Thyroid gland (tissue), 4 donors: Measurements from ENCODE around the gene PHACTR3. TPM values are rescaled to one million over a fixed set of nuclear protein-coding genes. Genes with fewer than 3 reads are reported as not detected.

Source experiments
- DNase-seq, 2 donors: peaks; one replicate each; pipeline ENCODE4 v3.0.0-alpha.2; 2019
- H3K27ac ChIP-seq, 3 donors: fragments of 200-600 bp; sonication (generic); 1 replicate in 2 of 3; 2 replicates in 1 of 3; pipeline ENCODE4 v1.5.1; 2016 to 2019; ENCODE audit warnings: mild to moderate bottlenecking in 1 of 3, moderate library complexity in 1 of 3
- H3K27me3 ChIP-seq: fragments of 200-600 bp; sonication (generic); one replicate; pipeline ENCODE4 v1.5.1; 2019
- H3K36me3 ChIP-seq, 2 donors: fragments of 200-600 bp; sonication (generic); one replicate each; pipeline ENCODE4 v1.5.1; 2016 to 2019
- H3K4me1 ChIP-seq, 2 donors: fragments of 200-600 bp; sonication (generic); one replicate each; pipeline ENCODE4 v1.5.1; 2017 to 2019
- H3K4me3 ChIP-seq, 3 donors: fragments of 200-600 bp; sonication (generic); replicated peaks in 1 of 3; 1 replicate in 2 of 3; 2 replicates in 1 of 3; pipeline ENCODE4 v1.5.1; 2016; ENCODE audit warnings: mild to moderate bottlenecking in 1 of 3
- H3K9me3 ChIP-seq: fragments of 200-600 bp; sonication (generic); one replicate; pipeline ENCODE4 v1.5.1; 2017
- POLR2A ChIP-seq, 2 donors: fragments of 450-650 bp; IDR thresholded peaks; one replicate each; pipeline ENCODE4 v1.6.1; 2017; ENCODE audit warnings: antibody characterized with exemption in 2 of 2, mild to moderate bottlenecking in 2 of 2, moderate library complexity in 1 of 2
- WGBS, 2 donors: methylation state at CpG; one replicate each; pipeline ENCODE4 v1.1.5; 2017; 5-methylcytosine and 5-hydroxymethylcytosine counted together
- intact Hi-C: fragments of 100-400 bp; cut with DNase I; formaldehyde crosslinking; loops from one replicate; pipeline ENCODE4 v1.15.1; 2023
- total RNA-seq, 4 donors: library from RNA; depleted of rRNA; stranded (reverse); fragments of >200 nt; gene quantifications; one replicate each; pipeline ENCODE4 v1.2.3, GENCODE V29; 2016
- TF ChIP-seq, protein P1 (sequence below), 6 experiments: fragments of 200-600 bp in 3 of 6; fragments of 450-650 bp in 3 of 6; sonication (generic) in 3 of 6; IDR thresholded peaks; one replicate each; pipeline ENCODE4 v1.5.1; 2016 to 2019; ENCODE audit warnings: antibody characterized with exemption in 6 of 6, mild to moderate bottlenecking in 2 of 6, inconsistent platforms in 1 of 6, moderate library complexity in 1 of 6

The PHACTR3 gene
- total RNA-seq, 4 donors from 2014 or later, result 2.4 TPM; not detected in 3

DNA sequence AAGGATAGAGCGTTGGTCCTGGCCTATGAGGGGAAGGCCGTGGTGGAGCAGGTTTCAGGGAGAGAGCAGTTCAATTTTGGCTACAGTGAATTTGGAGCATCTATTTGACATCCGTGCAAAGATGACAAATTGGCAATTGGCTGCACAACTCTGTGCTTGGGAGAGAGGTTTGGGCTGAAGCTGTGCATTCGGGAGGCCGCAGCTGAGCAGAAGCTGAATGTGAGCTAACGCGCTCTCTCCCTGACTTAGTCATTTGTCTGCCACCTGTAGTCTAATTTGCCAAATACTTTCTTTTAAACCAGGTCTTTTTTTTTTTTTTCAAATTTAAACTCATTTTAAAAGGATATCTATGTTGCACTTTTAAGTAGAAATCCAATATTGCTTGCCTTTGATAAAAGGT, 78.8 kb downstream of the PHACTR3 start:
- WGBS, 2 donors, result 92 to 93% methylated on average over 7 of the region's 7 CpGs
- intact Hi-C loops, result no loop called here
- H3K4me3 ChIP-seq, result no peak overlapping the region
- H3K27me3 ChIP-seq, result no peaks in the 10 kb centered on the region
- no peak for DNase-seq
- no peak for TF ChIP-seq POLR2A (IDR thresholded peaks at IDR 0.05)
- TF ChIP-seq, protein P1, sequence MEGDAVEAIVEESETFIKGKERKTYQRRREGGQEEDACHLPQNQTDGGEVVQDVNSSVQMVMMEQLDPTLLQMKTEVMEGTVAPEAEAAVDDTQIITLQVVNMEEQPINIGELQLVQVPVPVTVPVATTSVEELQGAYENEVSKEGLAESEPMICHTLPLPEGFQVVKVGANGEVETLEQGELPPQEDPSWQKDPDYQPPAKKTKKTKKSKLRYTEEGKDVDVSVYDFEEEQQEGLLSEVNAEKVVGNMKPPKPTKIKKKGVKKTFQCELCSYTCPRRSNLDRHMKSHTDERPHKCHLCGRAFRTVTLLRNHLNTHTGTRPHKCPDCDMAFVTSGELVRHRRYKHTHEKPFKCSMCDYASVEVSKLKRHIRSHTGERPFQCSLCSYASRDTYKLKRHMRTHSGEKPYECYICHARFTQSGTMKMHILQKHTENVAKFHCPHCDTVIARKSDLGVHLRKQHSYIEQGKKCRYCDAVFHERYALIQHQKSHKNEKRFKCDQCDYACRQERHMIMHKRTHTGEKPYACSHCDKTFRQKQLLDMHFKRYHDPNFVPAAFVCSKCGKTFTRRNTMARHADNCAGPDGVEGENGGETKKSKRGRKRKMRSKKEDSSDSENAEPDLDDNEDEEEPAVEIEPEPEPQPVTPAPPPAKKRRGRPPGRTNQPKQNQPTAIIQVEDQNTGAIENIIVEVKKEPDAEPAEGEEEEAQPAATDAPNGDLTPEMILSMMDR (IDR thresholded peaks at IDR 0.05), result no peak
- H3K4me1 ChIP-seq, result no peaks in the 10 kb centered on the region
- H3K9me3 ChIP-seq, result no peaks in the 10 kb centered on the region
- no peak overlapping the region for H3K27ac ChIP-seq
- no peaks in the 10 kb centered on the region for H3K36me3 ChIP-seq

DNA sequence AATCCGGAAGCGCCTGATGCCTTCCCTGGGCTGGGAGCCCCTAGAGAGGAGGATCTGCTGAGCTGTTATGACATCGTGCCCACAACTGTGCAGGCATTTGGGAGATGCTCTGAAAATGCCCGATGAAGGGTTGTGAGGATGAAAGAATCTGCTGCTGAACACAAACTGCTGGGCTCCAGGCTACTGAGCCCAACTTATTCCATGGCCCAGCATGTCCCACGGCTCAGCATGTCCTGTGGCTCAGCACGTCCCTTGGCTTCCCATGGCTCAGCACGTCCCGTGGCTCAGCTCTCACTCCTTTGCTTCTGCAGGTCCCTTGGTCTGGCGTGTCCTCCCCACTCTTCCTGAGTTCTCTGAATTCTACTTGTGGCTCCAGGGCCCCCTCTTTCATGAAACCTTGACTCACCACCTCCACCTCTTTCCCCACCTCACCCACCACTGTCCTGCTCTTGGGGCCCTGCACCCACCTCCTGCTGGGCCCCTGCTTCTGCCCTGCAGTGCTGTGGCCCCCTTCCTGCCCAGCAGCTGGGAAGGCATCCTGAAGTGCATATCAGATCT, 80.4 kb downstream of the PHACTR3 start:
- Histone ChIP-seq H3K36me3 (no peaks in the 10 kb centered on the region), H3K27me3 (no peaks in the 10 kb centered on the region), H3K4me1 (no peaks in the 10 kb centered on the region), H3K4me3 (no peak overlapping the region), H3K9me3 (no peaks in the 10 kb centered on the region), H3K27ac (no peak overlapping the region)
- 84 to 87% methylated on average over 9 of the region's 9 CpGs for WGBS, 2 donors
- no peak for TF ChIP-seq POLR2A (IDR thresholded peaks at IDR 0.05)
- TF ChIP-seq, protein P1 (IDR thresholded peaks at IDR 0.05), result no peak
- intact Hi-C loops, result no loop called here
- no peak for DNase-seq

DNA sequence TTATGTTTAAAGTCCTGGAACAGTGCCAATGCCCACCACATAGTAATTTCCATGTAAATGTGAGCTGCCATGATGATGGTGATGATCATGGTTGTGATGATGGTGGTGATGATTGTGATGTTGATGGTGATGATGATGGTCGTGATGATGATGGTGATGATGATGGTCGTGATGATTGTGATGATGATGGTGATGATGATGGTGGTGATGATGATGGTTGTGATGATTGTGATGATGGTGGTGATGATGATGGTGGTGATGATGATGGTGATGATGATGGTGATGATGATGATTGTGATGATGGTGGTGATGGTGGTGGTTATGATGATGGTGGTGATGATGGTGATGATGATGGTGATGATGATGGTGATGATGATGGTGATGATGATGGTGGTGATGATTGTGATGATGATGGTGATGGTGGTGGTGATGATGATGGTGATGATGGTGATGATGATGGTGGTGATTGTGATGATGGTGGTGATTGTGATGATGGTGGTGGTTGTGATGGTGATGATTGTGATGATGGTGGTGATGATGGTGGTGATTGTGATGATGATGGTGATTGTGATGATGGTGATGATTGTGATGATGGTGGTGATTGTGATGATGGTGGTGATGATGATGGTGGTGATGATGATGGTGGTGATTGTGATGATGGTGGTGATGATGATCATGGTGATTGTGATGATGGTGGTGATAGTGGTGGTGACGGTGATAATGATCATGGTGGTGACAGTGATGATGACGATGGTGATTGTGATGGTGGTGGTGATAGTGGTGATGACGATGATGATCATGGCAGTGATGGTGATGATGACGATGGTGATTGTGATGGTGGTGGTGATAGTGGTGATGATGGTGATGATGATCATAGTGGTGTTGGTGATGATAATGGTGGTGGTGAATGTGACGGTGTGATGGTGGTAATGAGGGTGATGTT, 82.3 kb downstream of the PHACTR3 start:
- no peak for DNase-seq
- intact Hi-C loops, result no loop called here
- TF ChIP-seq, protein P1 (IDR thresholded peaks at IDR 0.05), result no peak
- TF ChIP-seq POLR2A (IDR thresholded peaks at IDR 0.05), result no peak
- Histone ChIP-seq H3K4me3 (no peak overlapping the region), H3K9me3 (no peaks in the 10 kb centered on the region), H3K27ac (no peak overlapping the region), H3K36me3 (no peaks in the 10 kb centered on the region), H3K27me3 (no peaks in the 10 kb centered on the region), H3K4me1 (no peaks in the 10 kb centered on the region)
- WGBS, 2 donors, result 91 to 95% methylated on average over 7 of the region's 7 CpGs

DNA sequence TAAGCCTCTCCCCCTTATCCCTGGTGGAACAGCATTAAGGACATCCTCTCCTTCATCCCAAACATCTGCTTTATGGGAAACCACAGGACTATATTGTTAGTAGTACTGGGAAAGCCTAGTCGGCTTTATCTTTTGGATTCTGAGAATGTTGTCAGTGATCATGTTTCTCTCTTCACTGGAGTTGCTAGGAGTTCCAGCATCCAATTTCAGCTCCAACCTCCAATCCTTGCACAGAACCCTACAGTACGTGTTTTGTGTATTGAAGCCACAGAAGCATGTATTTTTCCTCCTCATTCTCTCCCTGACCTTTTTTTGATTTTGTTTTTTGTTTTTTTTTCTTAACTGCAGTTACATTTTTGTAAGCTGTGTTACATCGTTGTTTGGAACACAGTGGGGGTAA, 84.0 kb downstream of the PHACTR3 start:
- Histone ChIP-seq H3K9me3 (no peaks in the 10 kb centered on the region), H3K27me3 (no peaks in the 10 kb centered on the region), H3K4me3 (no peak overlapping the region), H3K36me3 (no peaks in the 10 kb centered on the region), H3K27ac (no peak overlapping the region), H3K4me1 (no peaks in the 10 kb centered on the region)
- WGBS, 2 donors, result 57 to 59% methylated on average over 3 of the region's 3 CpGs
- intact Hi-C loops, result no loop called here
- DNase-seq, result no peak
- TF ChIP-seq, protein P1 (IDR thresholded peaks at IDR 0.05), result no peak
- TF ChIP-seq POLR2A (IDR thresholded peaks at IDR 0.05), result no peak

DNA sequence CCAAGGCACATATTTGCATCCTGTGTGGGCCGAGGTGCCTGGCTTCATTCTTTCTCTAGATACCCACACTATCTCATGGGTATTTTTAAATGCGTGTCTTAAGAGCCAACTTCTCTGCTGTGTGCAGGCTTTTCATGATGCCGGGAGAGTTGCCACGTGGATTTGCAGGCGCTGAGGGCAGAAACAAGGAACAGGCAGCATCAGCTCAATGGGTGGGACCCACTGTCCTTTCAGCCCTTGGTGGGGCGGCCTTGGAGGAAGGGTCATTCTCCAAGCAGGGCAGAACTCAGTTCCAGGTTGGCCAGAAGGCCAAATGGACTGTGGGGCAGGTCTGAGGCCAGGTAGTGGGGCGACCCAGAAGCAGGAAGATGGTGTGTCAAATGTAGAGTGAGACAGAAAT, 84.7 kb downstream of the PHACTR3 start:
- no peak for DNase-seq
- Histone ChIP-seq H3K9me3 (no peaks in the 10 kb centered on the region), H3K27me3 (no peaks in the 10 kb centered on the region), H3K36me3 (no peaks in the 10 kb centered on the region), H3K4me3 (no peak overlapping the region), H3K4me1 (no peaks in the 10 kb centered on the region), H3K27ac (no peak overlapping the region)
- TF ChIP-seq, protein P1 (IDR thresholded peaks at IDR 0.05), result no peak
- no peak for TF ChIP-seq POLR2A (IDR thresholded peaks at IDR 0.05)
- intact Hi-C loops, result no loop called here
- 79 to 87% methylated on average over 7 of the region's 7 CpGs for WGBS, 2 donors
